Uterus (tissue), 2 donors: ENCODE measurements around the gene TOP3A.

Experiments
- POLR2A ChIP-seq, 2 donors: fragments of 450-650 bp; IDR thresholded peaks; one replicate each; pipeline ENCODE4 v1.6.1; 2016; ENCODE audit warnings: antibody characterized with exemption in 2 of 2, mild to moderate bottlenecking in 1 of 2, moderate library complexity in 1 of 2
- TF ChIP-seq, protein P1 (sequence below), 4 experiments: fragments of 200-600 bp in 2 of 4; fragments of 450-650 bp in 2 of 4; sonication (generic) in 2 of 4; IDR thresholded peaks; one replicate each; pipeline ENCODE4 v1.5.1; 2016 to 2019; ENCODE audit warnings: antibody characterized with exemption in 4 of 4, mild to moderate bottlenecking in 2 of 4, moderate library complexity in 1 of 4

DNA sequence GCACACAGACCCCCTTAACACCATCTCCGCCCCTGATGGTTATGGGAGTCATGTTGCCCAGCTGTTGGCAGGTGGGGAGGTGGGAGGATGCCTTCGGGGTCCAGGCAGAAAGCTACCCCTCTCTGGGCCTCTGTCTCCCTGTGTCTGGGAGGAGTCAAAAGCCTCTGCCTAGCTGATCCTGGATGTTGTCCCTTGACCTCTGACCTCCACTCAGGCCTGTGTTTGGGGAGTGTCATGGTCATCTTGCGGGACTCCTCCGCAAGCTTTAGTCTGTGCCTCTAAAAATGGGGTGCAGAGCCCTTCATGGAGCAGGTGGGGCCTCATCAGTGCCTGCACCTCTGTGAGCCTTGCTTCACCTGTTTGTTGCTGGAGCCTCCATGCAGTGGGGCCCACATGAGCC, 85.5 kb downstream of the TOP3A start:
- TF ChIP-seq, protein P1, sequence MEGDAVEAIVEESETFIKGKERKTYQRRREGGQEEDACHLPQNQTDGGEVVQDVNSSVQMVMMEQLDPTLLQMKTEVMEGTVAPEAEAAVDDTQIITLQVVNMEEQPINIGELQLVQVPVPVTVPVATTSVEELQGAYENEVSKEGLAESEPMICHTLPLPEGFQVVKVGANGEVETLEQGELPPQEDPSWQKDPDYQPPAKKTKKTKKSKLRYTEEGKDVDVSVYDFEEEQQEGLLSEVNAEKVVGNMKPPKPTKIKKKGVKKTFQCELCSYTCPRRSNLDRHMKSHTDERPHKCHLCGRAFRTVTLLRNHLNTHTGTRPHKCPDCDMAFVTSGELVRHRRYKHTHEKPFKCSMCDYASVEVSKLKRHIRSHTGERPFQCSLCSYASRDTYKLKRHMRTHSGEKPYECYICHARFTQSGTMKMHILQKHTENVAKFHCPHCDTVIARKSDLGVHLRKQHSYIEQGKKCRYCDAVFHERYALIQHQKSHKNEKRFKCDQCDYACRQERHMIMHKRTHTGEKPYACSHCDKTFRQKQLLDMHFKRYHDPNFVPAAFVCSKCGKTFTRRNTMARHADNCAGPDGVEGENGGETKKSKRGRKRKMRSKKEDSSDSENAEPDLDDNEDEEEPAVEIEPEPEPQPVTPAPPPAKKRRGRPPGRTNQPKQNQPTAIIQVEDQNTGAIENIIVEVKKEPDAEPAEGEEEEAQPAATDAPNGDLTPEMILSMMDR (IDR thresholded peaks at IDR 0.05) = no peak
- TF ChIP-seq POLR2A (IDR thresholded peaks at IDR 0.05) = no peak
